ENCODE measurements around the gene KRCC1.

GRCh38 chr2:88097192-88097591, 41.6 kb upstream of the KRCC1 start:
- no peak for TF ChIP-seq CTCF (IDR thresholded peaks at IDR 0.05; ENCODE audit: insufficient read depth, low read length, poor library complexity, severe bottlenecking)
- no peak for TF ChIP-seq EZH2phosphoT487 (conservative IDR thresholded peaks at IDR 0.05; ENCODE audit: low read length)

Data from SU-DHL-6 (cell line).